NCI-H226 (cell line): ENCODE measurements around the gene CLSTN3.
"Not testable (repeated sequence)": the region's sequence is repeated elsewhere in the genome, so short reads cannot be mapped to it uniquely, and the experiment has no call there.

Experiments
- DNase-seq: peaks from one replicate; pipeline ENCODE4 v3.0.0-alpha.2; 2015

CLSTN3 gene

DNA sequence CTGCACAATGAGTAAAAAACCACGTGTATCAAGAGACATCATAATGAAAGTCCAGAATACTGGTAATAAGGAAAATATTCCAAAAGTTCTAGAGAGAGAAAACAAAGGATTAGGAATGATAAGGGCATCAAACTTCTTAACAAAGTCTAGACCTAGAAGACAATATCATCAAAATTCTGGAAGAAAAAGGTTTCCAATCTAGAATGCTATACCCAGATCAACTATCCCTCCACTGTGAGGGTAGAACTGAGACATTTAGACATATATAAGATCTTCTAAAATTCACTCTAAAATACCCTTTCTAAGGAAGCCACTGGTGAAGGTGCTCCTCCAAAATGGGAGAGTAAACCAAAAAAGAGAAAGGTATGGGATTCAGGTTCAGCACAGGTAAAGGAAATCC lies 24.1 kb upstream of the CLSTN3 start:
- no peak for DNase-seq

DNA sequence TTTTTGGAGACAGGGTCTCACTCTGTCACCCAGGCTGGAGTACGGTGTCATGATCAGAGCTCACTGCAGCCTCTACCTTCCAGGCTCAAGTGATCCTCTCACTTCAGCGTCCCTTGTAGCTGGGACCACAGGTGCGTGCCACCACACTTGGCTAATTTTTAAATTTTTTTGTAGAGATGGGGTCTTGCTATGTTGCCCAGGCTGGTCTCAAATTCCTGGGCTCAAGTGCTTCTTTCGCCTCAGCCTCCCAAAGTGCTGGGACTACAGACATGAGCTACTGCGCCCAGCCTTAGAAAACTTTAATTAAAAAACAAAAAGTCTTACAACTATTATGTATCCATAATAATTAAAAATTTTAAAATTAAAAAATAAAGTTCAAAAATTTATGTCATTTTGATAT lies 23.0 kb upstream of the CLSTN3 start:
- DNase-seq: not testable (repeated sequence)

DNA sequence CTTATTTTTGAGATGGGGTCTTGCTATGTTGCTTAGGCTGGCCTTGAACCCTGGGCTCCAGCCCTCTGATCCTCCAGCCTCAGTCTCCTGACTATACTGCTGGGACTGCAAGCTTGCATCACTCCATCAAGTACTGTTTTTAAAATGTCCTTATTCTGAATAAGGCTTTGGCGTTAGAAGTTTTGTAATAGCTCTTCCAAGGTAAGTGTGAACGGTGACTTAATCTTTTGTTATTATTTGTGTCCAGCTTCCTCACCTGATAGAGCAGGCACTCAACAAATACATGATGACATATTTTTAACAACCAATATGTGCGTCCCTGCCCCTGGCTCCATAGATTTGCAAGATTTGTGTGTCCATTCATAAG lies 22.6 kb upstream of the CLSTN3 start:
- no peak for DNase-seq

DNA sequence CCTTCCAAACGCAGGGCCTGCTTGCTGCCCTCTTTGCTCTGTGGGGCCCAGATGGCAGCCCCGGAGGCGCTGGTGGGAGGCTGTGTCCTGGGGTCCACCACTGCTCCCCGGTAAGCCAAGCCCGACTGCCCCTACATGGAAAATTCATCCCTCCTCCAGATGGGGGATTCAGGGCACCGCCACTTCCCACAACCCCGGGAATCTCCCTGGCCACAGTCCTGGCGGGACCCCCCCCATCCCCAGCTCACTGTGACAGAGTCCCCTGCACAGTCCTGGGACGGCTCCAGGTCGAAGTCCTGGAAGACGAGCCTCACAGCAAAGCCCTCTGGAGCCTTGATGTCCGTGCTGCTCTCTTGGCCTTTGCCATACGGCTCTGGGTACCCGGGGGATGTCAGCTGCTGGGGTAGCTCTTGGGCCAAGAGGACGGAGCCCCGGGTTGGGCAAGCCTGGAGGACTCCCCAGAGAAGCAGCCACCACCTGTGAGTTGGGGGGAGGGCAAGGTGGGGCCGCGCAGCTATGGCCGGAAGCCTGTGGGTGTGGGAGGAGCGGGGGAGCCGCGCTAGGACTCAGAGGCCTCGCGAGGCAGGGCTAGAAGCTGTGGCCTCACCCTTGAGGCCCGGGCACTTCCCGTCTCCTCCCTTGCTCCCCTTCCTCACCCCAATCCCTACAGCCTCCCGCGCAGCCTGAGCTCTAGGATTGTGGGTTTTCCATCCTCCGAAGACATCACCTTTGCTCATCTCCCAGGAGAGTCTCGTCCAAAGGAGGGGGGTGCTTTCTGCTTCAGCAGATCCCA lies 22.0 kb upstream of the CLSTN3 start:
- DNase-seq: peak; percentile 91

DNA sequence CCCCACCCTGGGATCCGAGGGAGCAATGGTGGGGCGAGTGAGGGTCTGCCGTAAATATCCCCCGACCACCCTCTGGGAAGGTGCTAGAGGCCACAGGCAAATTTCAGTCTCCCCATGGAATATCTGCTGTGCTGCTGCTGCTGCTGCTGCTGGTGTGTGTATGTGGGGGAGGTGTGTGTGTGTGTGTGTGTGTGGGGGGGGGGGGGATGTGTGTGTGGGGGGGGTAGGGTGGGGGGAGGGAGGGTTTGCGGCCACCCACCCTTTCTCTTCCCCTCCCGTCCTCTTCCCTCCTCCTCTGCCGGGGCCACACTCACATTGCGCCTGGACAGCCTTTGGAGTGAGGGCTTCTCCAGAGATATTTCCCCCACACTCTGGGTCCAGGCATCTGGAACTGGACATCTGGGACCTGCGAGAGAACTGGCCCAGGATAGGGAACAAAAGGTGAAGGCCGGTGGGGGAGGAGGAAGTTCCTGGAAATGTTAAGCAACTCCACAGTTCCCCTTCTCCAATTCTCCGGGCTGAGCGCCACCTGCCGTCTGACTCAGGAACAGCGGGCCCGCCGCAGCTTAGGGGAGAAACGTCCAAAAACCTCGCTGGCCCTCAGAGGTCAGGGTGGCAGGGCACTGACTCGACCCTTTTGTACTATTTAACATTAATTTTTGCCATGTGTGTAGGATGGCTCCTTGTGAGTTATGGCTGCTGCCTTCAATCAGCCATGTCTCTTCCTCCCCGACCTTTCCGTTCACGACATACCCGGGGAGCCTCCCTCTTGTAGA lies 21.2 kb upstream of the CLSTN3 start, which contains the start of gene C1RL:
TSS of gene C1RL (minus strand) at position 419 of the 776 bp plus-strand sequence. CDS start at position 385, 34 bp downstream.
- DNase-seq: peak; percentile 66

DNA sequence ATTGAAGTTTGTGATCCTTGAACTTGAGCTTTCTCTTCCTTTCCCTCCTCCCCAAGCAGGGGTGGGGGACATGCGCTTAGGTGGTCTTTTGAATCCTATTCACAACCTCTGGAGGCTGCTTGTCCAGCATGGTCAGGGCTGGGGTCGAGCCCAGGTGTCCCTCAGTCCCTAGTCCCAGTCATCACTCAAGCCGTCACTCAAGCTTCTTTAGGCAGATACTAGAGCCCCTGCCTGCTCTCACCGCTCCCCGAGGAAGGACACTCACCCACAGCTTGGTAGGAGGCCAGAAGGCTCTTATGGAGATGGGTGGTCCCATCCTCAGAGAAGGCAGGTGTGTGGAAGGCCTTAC lies 20.6 kb upstream of the CLSTN3 start:
- DNase-seq: no peak

DNA sequence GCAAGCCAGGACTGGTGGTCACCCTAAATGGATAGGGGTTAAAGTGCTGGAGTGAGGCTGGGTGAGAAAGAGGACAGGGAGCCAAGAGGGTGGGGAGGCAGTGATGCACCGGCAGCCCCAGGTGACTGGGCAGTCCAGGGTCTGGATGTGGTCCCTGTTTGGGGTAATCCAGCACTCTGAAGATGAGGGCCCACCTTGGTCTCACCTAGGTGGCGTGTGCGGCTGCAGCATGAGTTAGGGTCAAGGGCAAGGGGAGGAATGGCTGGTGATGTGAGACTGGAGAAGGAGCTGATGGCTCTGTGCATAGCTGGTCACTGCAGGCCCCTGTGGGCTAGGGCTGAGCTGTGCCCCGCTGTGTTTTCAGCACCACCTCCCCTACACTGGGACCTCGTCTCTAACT lies 19.5 kb upstream of the CLSTN3 start:
- no peak for DNase-seq

DNA sequence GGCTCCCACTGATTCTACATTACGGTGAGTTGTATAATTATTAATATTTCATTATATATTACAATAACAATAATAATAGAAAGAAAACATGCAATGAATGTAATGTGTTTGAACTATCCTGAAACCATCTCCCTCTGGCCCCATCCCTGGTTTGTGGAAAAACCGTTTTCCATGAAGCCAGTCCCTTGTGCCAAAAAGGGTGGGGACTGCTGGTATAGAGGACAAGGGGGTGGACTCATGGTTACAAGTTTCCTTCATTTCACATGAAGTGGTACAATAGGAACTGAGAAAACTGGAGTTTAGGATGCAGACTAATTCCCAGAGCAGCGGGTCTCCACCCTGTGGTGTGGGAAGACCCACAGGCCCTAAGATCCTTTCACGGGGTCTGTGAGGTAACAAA lies 18.1 kb upstream of the CLSTN3 start:
- DNase-seq: no peak

DNA sequence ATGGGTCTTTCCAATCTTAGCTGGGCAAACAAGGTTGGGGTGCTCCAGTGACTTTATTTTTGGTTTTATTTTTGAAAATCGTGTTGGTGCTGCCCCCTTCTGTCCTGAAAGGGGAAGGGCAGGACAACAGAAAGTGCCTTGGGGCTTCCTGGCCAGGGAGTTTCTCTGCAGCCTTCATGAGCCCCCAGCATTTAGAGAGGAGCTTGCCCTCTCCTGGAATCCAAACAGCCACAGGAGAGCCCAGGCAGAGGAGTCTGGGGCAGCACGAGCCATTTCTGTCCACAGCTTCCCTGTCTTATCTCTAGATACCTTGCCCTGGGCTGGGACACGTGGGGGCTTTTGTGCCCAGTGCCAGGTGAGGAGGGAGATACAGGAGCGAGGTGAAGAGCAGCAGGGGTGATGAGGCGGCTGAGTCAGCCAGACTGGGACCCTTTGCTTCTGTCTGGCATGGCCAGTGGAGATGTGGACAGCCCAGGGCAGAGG lies 16.7 kb upstream of the CLSTN3 start:
- DNase-seq: no peak

DNA sequence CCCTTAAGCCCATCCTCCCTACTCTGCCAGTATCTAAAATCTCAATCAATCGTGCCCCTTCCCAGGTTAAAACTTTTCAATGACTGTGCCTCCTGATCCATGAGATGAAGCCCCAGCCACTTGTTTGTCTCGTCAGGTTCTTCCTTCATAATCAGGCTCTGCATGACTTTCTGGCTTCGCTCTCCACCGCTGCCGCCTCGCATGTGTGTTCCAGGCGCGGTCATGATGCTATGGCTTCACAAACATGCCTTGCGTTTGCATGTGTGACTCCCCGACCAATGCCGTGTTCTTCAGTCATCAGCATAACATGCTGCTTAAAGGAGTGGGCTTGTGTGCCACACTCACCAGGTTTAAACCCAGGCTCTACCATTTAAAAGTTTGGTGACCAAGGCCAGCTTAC lies 16.2 kb upstream of the CLSTN3 start:
- DNase-seq: no peak

DNA sequence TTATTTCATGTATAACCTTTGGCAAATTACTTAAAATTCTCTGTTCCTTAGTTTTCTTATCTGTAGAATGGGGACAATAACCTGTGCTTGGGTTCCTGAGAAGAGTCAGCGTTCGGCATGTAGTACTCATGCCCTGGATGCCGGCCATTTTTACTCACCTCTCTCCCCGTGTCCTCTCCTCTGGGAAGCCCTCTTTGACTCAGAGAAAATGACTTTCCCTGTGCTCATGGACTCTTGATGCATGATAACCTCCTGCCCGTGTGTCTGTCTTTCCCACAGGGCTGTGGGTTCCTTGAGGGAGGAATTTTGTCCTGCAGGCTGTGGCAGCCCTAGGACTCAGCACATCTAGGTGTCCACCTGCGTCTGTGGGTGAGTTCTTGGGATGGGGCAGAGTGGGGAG lies 15.3 kb upstream of the CLSTN3 start:
- DNase-seq: no peak

DNA sequence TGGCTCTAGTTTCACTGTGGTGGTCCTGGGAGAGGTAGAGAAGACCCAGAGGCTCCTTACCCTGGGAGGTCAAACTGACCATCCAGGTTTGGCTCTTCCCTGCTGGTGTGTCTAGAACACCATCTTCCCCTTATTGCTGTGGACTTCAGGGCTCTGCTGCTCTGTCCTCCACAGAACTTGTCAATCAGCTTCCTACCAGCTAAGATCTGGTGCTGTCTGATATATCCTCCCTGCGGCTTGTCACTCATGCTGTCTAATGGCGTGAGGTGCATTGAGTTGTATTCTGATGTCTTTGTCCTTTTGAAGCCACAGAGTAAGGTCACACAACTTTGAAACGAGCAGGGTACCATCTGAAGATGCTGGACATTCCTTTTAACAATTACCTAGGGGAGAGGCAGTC lies 14.0 kb upstream of the CLSTN3 start:
- DNase-seq: no peak

DNA sequence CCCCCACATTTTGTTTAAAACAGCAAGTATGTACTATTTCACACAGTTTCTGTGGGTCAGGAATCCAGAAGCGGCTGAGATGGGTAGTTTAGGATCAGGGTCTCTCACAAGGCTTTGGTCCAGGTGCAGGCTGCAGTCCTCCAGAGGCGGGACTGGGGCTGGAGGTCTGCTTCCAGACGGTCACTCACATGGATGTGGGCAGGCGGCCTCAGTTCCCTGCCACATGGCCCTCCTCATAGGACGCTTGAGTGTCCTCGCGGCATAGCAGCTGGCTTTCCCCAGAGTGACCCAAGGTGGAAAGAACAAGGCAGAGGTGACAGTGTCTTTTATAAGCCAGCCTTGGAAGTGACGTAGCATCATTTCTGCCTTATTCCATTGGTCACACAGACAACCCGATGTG lies 13.3 kb upstream of the CLSTN3 start:
- no peak for DNase-seq

DNA sequence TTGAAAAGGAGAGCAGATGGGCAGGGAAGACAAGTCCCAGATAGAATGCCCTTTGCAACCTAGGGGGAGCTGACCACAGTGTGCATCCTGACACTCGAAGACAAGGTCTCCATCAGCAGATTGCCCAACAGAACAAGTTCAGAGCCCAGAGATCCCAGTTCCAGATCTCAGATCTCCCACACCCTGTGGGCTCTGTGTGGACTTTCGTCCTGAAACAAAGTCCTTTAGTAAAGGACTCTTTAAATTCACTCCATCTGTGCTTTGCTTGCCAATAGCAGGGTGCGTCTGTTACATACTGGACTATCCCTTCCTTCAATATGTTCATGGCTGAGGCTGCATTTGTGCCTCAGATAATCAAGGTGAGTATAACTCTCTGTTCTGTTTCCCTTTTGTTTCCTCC lies 12.5 kb upstream of the CLSTN3 start:
- no peak for DNase-seq

DNA sequence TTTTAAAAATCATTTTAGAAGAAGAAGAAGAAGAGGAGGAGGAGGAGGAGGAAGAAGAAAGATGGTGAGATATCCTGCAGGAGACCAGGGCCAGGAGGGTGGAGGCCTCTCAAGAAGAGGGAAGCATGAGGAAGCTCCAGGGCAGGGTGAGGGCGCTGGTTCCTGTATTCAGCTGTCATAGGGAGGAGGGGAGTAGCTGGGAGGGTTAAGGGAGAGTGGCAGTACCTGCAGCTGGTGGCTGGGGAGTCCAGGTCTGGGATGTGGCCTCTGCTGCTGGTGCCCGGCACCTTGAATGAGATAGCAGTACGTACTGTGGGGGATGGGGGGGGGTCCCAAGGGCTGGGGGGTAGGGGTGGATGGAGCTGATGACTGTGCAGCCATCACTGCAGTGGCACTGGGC lies 11.3 kb upstream of the CLSTN3 start:
- no peak for DNase-seq

DNA sequence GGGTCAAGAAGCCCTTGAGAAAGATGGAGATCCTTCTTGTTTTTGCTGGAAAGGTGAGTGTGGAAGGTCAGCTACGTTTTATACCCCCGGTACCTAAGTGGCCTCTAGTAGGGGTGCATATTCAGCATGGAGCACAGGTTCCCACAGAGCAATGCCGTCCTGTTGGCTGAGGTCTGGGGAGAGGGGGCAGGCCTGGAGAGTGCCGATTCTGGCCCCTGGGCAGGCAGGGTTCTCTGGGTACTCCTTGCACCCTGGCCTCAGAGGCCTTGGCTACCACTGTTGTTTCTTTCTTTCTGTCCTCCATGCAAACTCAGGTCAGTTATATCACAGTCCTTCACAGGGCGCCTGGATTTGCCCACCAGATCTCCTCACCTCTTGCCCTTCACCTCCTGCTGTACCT lies 10.0 kb upstream of the CLSTN3 start:
- no peak for DNase-seq

DNA sequence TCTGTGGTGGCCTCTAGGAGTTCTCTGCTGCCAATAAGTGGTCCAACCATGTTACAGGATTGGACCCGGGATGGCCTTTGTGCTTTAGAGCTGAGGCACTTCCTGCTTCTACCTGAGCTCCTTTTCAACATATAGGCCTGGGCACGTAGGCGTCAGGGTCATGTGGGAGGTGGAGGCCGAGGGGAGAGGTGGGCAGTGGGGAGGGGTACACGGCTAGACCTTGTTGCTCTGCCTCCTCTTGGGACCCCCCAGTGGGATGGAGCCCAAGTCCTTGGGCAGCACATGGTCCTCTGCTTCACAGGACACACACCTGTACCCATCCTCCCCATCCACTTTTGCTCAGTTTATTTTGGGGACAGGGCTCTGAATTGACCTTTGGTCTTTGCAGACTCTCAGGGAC lies 8.8 kb upstream of the CLSTN3 start:
- no peak for DNase-seq

DNA sequence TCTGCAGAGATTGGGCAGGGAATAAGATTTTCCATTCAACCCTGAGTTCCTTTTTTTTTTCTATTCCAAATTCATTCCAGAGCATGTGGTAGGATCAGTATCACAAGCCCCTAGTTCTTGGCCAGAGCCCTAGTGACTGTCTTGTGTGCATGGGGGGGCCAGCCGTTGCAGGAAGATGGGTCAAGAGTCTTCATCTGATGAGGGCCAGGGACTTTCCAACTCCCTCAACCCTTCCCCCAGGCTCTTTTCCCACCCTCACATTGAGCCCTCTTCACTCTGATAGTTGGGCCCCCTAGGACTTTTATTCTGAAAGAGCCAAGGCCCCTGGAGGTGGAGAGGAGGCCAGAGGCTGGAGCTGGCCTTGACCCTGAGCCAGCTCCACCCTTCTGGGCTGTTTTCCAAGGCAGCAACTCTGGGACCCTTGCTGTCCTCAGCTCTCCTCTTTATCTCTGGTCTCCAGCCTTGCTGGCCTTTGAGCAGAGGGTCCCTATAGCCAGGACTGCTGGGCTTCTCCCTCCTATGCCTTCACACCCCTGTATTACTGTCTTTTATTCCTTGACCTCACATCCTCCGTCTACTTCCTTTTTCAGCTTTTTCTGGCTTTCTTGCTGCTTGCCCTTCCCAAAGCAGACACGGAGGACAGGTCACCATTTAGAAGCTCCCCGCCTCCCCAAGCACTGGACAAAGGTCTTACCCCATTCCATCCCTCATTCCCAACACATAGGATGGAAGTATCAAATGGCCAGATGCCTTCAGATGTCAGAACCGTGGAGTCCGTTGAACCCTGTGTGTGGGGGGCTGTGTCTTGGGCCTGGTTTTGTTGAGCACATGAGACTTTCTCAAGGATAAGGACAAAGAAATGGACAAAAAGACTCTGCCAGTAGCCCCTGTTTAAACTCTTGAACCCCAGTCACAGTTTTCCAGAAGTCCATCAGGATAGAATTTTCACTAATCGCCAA lies 7.1 kb upstream of the CLSTN3 start:
- DNase-seq: no peak

DNA sequence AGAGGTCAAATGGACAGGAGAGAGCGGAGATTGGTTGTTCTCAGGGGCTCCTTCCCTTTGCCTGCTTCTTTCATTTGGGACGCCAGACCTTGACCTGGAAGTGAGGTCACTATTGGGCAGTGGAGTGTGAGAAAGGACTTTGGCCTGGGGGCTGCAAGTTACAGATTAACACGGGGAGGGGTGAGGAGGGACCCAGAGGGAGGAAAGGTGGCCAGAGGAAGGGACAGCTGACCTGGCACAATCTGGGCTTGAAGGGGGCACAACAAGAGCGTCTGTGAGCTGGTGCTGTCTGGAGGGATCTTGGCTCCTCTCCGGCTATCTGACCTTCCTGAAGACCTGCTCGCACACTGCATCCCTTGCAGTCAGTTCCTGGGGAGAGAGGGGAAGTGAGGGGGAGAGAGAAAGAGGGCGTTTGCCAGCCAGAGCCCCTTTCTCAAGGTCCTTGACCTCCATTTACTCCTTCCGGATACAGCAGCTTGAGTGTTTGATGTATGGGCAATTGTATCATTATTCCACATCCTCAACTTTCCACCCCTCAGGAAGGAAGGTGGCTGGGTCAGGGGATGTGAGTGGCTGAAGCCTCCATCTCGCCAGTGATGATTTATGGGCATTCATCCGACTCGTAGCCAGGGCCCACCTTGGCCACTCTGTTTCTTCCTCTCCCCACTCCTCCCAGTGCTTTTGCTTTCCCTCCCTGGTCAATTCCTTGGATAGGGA lies 6.2 kb upstream of the CLSTN3 start:
- DNase-seq: no peak

DNA sequence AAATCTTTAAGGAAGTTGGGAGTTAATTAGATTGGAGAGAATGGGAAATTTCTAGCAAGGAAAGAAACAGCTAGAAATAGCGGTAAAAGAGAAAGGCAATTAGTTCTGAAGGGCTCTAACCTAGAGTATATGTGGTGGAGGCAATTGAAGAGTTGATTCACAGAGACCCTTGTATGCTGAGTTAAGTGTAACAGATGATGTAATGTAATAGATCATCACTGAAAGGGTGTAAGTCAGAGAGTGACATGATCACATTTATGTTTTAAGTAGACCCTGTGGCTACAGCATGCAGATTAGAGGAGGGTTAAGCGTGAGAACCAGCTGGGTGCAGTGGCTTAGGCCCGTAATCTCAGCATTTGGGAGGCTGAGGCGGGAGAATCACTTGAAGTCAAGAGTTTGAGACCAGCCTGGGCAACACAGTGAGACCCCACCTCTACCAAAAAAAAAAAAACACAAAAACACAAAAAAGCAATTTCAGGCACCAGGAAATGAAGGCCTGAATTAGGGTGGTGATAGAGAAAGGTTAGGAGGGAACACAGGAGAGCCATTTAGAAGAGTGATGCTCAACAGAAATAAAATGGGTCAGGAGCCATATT lies 4.4 kb upstream of the CLSTN3 start:
- DNase-seq: no peak

DNA sequence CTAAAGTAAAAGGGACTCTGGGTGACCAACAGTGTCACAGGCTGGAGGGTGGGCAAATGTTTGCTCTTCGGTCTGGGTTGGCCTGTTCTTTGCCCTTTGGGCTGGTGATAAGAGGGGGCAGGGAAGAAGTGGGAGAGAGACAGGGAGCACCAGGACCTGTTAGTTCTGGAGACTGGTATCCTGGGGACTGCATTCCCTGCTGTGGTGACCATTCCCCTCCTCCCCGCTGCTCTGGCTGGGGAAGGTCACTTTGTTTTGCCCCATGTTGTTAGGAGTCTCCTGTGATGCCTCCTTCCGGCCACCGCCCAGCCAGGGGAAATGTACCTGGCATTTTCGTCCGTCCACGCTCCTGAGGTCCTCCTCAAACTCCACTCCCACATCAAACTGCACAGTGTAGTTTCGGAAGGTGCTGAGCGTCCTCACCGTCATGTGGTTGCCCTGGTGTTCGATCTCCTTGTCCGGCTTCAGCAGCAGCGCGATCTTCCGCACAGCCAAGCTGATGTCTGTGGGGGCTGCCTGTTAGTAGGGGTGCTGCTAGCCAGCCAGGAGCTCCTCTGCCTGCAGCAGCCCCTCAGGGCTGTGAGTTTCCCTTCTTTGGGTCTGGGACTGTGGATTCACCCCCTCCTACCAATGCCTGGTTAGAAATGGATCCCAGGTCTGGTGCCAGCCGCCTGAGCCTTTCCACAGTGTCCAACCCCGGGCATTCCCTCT lies 2.1 kb upstream of the CLSTN3 start:
- DNase-seq: no peak
